IMR-90 (cell line): Measurements from ENCODE around the gene CALR3. TPM values are rescaled to one million over a fixed set of nuclear protein-coding genes. Genes with fewer than 3 reads are reported as not detected.

ENCODE experiments used
- ATAC-seq: fragments of 200-7000 bp; cut with Tn5 transposase; 2 replicates; pipeline ENCODE4 v1.9.1; 2020; ENCODE audit warnings: low read depth, mild to moderate bottlenecking, moderate library complexity
- BruUV-seq: library from RNA; stranded (reverse); fragments of 400-500 nt; replicated peaks from 2 replicates; lab custom pipeline; 2021; lab: Mats Ljungman, UMichigan
- CTCF ChIA-PET: fragments of 300-600 bp; formaldehyde crosslinking; extraction: SDS; loops from one replicate; lab custom pipeline; 2021; ENCODE audit warnings: antibody characterized with exemption; lab: Yijun Ruan, JAX
- POLR2A ChIA-PET: fragments of 300-600 bp; sonication (Branson Sonifier 250); formaldehyde crosslinking; loops from one replicate; lab custom pipeline; 2022; ENCODE audit warnings: antibody characterized with exemption; ENCODE audit not compliant: unreplicated experiment; lab: Charles Lee
- DNase-seq: peaks from one replicate; pipeline ENCODE4 v3.0.0; 2013
- H2AFZ ChIP-seq: replicated peaks from 2 replicates; pipeline ENCODE3; 2013; ENCODE audit warnings: low read length, mild to moderate bottlenecking; ENCODE audit not compliant: poor library complexity
- H2AK5ac ChIP-seq: 2 replicates; pipeline ENCODE4 v1.6.1; 2013; ENCODE audit warnings: low read depth, low read length, inconsistent platforms
- H2AK9ac ChIP-seq: replicated peaks from 2 replicates; pipeline ENCODE3; 2013; ENCODE audit warnings: mild to moderate bottlenecking, low read depth, low read length, moderate library complexity; ENCODE audit not compliant: poor library complexity
- H2BK120ac ChIP-seq: 2 replicates; pipeline ENCODE4 v1.6.1; 2013; ENCODE audit warnings: low read depth, low read length, inconsistent platforms
- H2BK15ac ChIP-seq: 3 replicates; pipeline ENCODE4 v1.6.1; 2013; ENCODE audit warnings: low read depth, low read length, inconsistent platforms
- H2BK20ac ChIP-seq: 2 replicates; pipeline ENCODE4 v1.6.1; 2013; ENCODE audit warnings: low read depth, mild to moderate bottlenecking, inconsistent platforms, low read length, moderate library complexity
- H2BK5ac ChIP-seq: 2 replicates; pipeline ENCODE4 v1.6.1; 2013; ENCODE audit warnings: mild to moderate bottlenecking, low read depth, low read length, inconsistent platforms; ENCODE audit not compliant: poor library complexity, severe bottlenecking
- H3K14ac ChIP-seq: replicated peaks from 2 replicates; pipeline ENCODE4 v1.6.1; 2013; ENCODE audit warnings: low read depth, low read length, inconsistent platforms
- H3K18ac ChIP-seq: 2 replicates; pipeline ENCODE4 v1.6.1; 2013; ENCODE audit warnings: low read depth, low read length, control low read depth
- H3K23ac ChIP-seq: 2 replicates; pipeline ENCODE4 v1.6.1; 2013; ENCODE audit warnings: low read depth, low read length, inconsistent platforms
- H3K27ac ChIP-seq: 2 replicates; pipeline ENCODE4 v1.5.1; 2013; ENCODE audit warnings: mild to moderate bottlenecking, control low read depth, low read length; ENCODE audit not compliant: insufficient read depth
- H3K27me3 ChIP-seq: 2 replicates; pipeline ENCODE4 v1.6.1; 2013; ENCODE audit warnings: low read length; ENCODE audit not compliant: control insufficient read depth, insufficient read depth
- H3K36me3 ChIP-seq: 2 replicates; pipeline ENCODE4 v1.6.1; 2013; ENCODE audit warnings: low read length, mixed read lengths; ENCODE audit not compliant: control insufficient read depth, insufficient read depth
- H3K4ac ChIP-seq: 2 replicates; pipeline ENCODE4 v1.6.1; 2013; ENCODE audit warnings: low read depth, low read length, inconsistent platforms
- H3K4me1 ChIP-seq: 2 replicates; pipeline ENCODE4 v1.6.1; 2013; ENCODE audit warnings: low read length, mixed read lengths; ENCODE audit not compliant: control insufficient read depth, insufficient read depth
- H3K4me2 ChIP-seq: 2 replicates; pipeline ENCODE4 v1.6.1; 2013; ENCODE audit warnings: low read depth, mild to moderate bottlenecking, control low read depth, low read length, moderate library complexity
- H3K4me3 ChIP-seq: 2 replicates; pipeline ENCODE4 v1.5.1; 2013; ENCODE audit warnings: low read depth, mild to moderate bottlenecking, control low read depth, low read length, moderate library complexity; ENCODE audit not compliant: insufficient read depth
- H3K56ac ChIP-seq: 2 replicates; pipeline ENCODE4 v1.6.1; 2013; ENCODE audit warnings: low read length, inconsistent platforms; ENCODE audit not compliant: insufficient read depth; ENCODE audit errors: extremely low read depth
- H3K79me1 ChIP-seq, 2 experiments: 2 replicates each; pipeline ENCODE4 v1.6.1; 2013; ENCODE audit warnings: low read length in 2 of 2, inconsistent platforms in 1 of 2, low read depth in 1 of 2
- H3K9ac ChIP-seq: 2 replicates; pipeline ENCODE4 v1.6.1; 2013; ENCODE audit warnings: low read depth, low read length, control low read depth
- H3K9me1 ChIP-seq: 2 replicates; pipeline ENCODE4 v1.6.1; 2013; ENCODE audit warnings: low read length, inconsistent platforms; ENCODE audit not compliant: insufficient read depth
- H3K9me3 ChIP-seq: 2 replicates; pipeline ENCODE4 v1.6.1; 2013; ENCODE audit warnings: low read length; ENCODE audit not compliant: control insufficient read depth, insufficient read depth
- H4K20me1 ChIP-seq: 2 replicates; pipeline ENCODE4 v1.6.1; 2013; ENCODE audit warnings: low read length, inconsistent platforms; ENCODE audit not compliant: insufficient read depth
- H4K5ac ChIP-seq: 2 replicates; pipeline ENCODE4 v1.6.1; 2013; ENCODE audit warnings: mild to moderate bottlenecking, low read depth, low read length, control low read depth
- H4K8ac ChIP-seq, 2 experiments: 2 replicates each; pipeline ENCODE4 v1.6.1; 2013; ENCODE audit warnings: low read depth in 2 of 2, low read length in 2 of 2, control low read depth in 1 of 2, inconsistent platforms in 1 of 2
- H4K91ac ChIP-seq: 2 replicates; pipeline ENCODE4 v1.6.1; 2013; ENCODE audit warnings: low read depth, low read length, inconsistent platforms; ENCODE audit not compliant: insufficient read depth
- MXI1 ChIP-seq: IDR thresholded peaks from 2 replicates; pipeline ENCODE4 v1.6.1; 2012; ENCODE audit warnings: low read depth, mild to moderate bottlenecking, low read length, moderate library complexity, borderline replicate concordance
- RFX5 ChIP-seq: IDR thresholded peaks from 2 replicates; pipeline ENCODE4 v1.8.0; 2012; ENCODE audit warnings: low read depth, mild to moderate bottlenecking, low read length, moderate library complexity
- SMC3 ChIP-seq: fragments of 150-350 bp; IDR thresholded peaks from 2 replicates; pipeline ENCODE4 v1.6.1; 2016; ENCODE audit warnings: low read depth, mild to moderate bottlenecking, antibody characterized with exemption, low read length, moderate library complexity
- WGBS, 2 experiments: methylation state at CpG; one replicate each; pipeline versions ENCODE4 v1.1.5 to v1.1.7; 2013; ENCODE audit warnings: missing lambda C conversion rate in 2 of 2; ENCODE audit not compliant: insufficient read length in 1 of 2; ENCODE audit errors: extremely low coverage in 2 of 2; 5-methylcytosine and 5-hydroxymethylcytosine counted together
- dilution Hi-C: fragments of 300-500 bp; cut with HindIII; formaldehyde crosslinking; loops from one replicate; pipeline ENCODE4 v1.14.3; 2018; ENCODE audit warnings: low sequenced_read_pairs; ENCODE audit not compliant: unreplicated experiment
- in situ Hi-C: fragments of 300-500 bp; cut with MboI; formaldehyde crosslinking; loops from 3 replicates; pipeline ENCODE4 v1.14.3; 2019; ENCODE audit warnings: low sequenced_read_pairs, inconsistent platforms, mixed read lengths
- intact Hi-C: fragments of 100-400 bp; cut with micrococcal nuclease; formaldehyde crosslinking; loops from 2 replicates; pipeline ENCODE4 v1.10.0; 2022
- polyA plus RNA-seq, 3 experiments: library from polyadenylated mRNA; depleted of rRNA; stranded (reverse); fragments of >200 nt; gene quantifications; 2 replicates each; pipeline ENCODE4 v1.2.3, GENCODE V29; 2012; ENCODE audit warnings: low replicate concordance in 1 of 3
- total RNA-seq: library from RNA; depleted of rRNA; stranded (reverse); fragments of >200 nt; gene quantifications from 2 replicates; pipeline ENCODE4 v1.2.3, GENCODE V29; 2012

CALR3 gene
- total and polyA plus RNA-seq, 2 of the 4 experiments (the other 2 are of a cell fraction), result not detected

GRCh38 chr19:16460454-16460853 lies 35.5 kb downstream of the CALR3 start:
- Histone ChIP-seq H3K9me3 (no peaks in the 10 kb centered on the region), H3K23ac (no peak overlapping the region), H3K4me2 (no peak overlapping the region), H3K27ac (no peak overlapping the region), H4K5ac (no peak overlapping the region), H2BK5ac (no peak overlapping the region), H2BK15ac (no peak overlapping the region), H3K18ac (no peak overlapping the region), H3K9me1 (peaks cover 48% of the 10 kb centered on the region), H4K20me1 (peaks cover 90% of the 10 kb centered on the region), H2AK9ac (no peak overlapping the region), H2BK120ac (no peak overlapping the region), H3K4ac (no peak overlapping the region), H3K14ac (no peak overlapping the region), H4K8ac (no peak overlapping the region), H2BK20ac (no peak overlapping the region), H3K56ac (no peak overlapping the region), H3K4me1 (peaks cover 29% of the 10 kb centered on the region), H3K27me3 (no peaks in the 10 kb centered on the region), H2AK5ac (no peak overlapping the region), H4K91ac (no peak overlapping the region), H3K79me1 (peaks cover 68 to 95% of the 10 kb centered on the region in 2 experiments), H2AFZ (no peak overlapping the region), H3K36me3 (no peaks in the 10 kb centered on the region), H3K9ac (no peak overlapping the region), H3K4me3 (no peak overlapping the region)
- intact Hi-C loops, result no loop called here
- BruUV-seq, result no TSS peak
- CTCF ChIA-PET, result no interaction called here
- TF ChIP-seq RFX5 (no peak), MXI1 (no peak), SMC3 (no peak)
- dilution Hi-C loops, result no loop called here
- in situ Hi-C loops, result no loop called here
- no peak for DNase-seq
- no peak for ATAC-seq
- POLR2A ChIA-PET, result interaction anchor here (0.7 kb wide), 1 partner anchor 11 kb away, joined by 8 read pairs; the partner anchor contains the start of gene EPS15L1
- no CpG with 5 or more reads among the region's 8 CpGs for WGBS, 2 experiments
